NT2/D1 (cell line): Measurements from ENCODE around the gene BOD1L1.

Experiments
- SUZ12 ChIP-seq: IDR thresholded peaks from 2 replicates; pipeline ENCODE4 v1.6.1; 2011; ENCODE audit not compliant: insufficient read length, insufficient read depth; ENCODE audit errors: extremely low read depth
- YY1 ChIP-seq: IDR thresholded peaks from 2 replicates; pipeline ENCODE4 v1.6.1; 2011; ENCODE audit not compliant: insufficient read length, insufficient read depth
- ZNF274 ChIP-seq: IDR thresholded peaks from 2 replicates; pipeline ENCODE4 v1.6.1; 2011; ENCODE audit warnings: mild to moderate bottlenecking, low read depth, low read length

DNA sequence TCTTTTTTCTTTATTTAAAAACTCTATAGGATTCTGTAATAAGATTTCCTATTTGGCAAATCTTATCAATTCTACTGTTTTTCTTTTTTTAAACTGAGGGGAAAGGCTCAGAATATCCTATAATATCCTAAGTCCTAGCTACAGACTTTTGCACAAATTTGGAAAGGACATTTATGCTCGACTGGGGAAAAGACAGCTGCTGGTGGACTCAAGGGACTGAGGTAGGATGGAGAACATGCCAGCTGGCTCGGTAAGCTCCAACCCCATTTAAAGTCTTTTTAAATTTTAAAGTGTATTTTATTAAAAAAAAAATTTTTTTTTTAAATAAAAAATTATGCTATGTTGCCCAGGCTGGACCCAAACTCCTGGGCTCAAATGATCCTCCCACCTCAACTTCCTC lies 36.8 kb downstream of the BOD1L1 start:
- TF ChIP-seq YY1 (no peak), ZNF274 (no peak), SUZ12 (no peak)
